ENCODE data around the gene ICAM5.

ICAM5 gene

DNA sequence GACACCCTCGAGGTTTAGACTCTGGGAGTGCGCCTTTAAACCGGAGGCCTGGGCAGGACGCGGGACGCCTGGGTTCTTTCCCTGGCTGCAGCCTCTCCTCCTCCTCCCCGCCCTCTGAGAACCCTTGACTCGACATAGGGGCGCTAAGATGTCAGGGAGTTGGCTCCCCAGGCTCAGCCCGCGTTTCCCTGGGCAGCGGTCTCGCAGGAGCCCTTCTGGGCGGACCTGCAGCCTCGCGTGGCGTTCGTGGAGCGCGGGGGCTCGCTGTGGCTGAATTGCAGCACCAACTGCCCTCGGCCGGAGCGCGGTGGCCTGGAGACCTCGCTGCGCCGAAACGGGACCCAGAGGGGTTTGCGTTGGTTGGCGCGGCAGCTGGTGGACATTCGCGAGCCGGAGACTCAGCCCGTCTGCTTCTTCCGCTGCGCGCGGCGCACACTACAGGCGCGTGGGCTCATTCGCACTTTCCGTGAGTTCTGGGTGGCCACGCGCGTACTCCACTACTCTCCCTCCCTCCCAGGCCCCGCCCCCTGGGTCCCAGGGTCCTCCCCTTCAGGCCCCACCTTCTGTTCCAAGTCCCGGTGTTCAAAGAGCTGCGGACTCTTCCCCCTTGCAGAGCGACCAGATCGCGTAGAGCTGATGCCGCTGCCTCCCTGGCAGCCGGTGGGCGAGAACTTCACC is 1.3 kb downstream of the ICAM5 start:
- TF ChIP-seq, protein P1, sequence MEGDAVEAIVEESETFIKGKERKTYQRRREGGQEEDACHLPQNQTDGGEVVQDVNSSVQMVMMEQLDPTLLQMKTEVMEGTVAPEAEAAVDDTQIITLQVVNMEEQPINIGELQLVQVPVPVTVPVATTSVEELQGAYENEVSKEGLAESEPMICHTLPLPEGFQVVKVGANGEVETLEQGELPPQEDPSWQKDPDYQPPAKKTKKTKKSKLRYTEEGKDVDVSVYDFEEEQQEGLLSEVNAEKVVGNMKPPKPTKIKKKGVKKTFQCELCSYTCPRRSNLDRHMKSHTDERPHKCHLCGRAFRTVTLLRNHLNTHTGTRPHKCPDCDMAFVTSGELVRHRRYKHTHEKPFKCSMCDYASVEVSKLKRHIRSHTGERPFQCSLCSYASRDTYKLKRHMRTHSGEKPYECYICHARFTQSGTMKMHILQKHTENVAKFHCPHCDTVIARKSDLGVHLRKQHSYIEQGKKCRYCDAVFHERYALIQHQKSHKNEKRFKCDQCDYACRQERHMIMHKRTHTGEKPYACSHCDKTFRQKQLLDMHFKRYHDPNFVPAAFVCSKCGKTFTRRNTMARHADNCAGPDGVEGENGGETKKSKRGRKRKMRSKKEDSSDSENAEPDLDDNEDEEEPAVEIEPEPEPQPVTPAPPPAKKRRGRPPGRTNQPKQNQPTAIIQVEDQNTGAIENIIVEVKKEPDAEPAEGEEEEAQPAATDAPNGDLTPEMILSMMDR (conservative IDR thresholded peaks at IDR 0.05) = no peak
- H3K27ac ChIP-seq = no peak overlapping the region

DNA sequence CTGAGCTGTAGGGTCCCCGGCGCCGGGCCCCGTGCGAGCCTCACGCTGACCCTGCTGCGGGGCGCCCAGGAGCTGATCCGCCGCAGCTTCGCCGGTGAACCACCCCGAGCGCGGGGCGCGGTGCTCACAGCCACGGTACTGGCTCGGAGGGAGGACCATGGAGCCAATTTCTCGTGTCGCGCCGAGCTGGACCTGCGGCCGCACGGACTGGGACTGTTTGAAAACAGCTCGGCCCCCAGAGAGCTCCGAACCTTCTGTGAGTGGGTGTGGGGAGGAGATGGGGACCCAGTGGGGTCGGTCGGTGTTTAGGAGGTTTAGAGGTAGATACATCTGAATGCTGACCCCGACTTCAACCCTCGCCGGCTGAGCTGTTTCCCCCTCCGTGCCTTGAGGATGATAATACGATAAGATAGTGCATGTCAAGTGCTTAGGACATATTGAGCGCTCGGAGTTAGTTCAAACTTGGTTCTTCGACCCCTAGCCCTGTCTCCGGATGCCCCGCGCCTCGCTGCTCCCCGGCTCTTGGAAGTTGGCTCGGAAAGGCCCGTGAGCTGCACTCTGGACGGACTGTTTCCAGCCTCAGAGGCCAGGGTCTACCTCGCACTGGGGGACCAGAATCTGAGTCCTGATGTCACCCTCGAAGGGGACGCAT is 1.9 kb downstream of the ICAM5 start:
- TF ChIP-seq, protein P1 (conservative IDR thresholded peaks at IDR 0.05) = no peak
- no peak overlapping the region for H3K27ac ChIP-seq

DNA sequence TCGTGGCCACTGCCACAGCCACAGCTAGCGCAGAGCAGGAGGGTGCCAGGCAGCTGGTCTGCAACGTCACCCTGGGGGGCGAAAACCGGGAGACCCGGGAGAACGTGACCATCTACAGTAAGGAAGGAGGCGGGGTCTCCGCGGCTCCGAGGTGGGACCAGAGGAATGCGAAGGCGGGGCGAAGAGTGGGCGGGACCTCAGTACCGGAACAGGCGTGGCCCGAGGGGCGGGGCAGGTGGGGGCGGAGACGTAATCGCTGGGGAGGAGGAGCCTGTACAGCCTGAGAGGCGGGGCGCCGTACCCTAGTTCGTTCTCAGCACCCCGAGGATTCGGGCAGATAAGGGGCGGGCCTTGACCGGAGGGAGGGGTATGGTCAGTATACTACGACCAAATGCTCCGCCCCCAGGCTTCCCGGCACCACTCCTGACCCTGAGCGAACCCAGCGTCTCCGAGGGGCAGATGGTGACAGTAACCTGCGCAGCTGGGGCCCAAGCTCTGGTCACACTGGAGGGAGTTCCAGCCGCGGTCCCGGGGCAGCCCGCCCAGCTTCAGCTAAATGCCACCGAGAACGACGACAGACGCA is 2.5 kb downstream of the ICAM5 start:
- TF ChIP-seq, protein P1 (conservative IDR thresholded peaks at IDR 0.05) = no peak
- H3K27ac ChIP-seq = no peak overlapping the region

DNA sequence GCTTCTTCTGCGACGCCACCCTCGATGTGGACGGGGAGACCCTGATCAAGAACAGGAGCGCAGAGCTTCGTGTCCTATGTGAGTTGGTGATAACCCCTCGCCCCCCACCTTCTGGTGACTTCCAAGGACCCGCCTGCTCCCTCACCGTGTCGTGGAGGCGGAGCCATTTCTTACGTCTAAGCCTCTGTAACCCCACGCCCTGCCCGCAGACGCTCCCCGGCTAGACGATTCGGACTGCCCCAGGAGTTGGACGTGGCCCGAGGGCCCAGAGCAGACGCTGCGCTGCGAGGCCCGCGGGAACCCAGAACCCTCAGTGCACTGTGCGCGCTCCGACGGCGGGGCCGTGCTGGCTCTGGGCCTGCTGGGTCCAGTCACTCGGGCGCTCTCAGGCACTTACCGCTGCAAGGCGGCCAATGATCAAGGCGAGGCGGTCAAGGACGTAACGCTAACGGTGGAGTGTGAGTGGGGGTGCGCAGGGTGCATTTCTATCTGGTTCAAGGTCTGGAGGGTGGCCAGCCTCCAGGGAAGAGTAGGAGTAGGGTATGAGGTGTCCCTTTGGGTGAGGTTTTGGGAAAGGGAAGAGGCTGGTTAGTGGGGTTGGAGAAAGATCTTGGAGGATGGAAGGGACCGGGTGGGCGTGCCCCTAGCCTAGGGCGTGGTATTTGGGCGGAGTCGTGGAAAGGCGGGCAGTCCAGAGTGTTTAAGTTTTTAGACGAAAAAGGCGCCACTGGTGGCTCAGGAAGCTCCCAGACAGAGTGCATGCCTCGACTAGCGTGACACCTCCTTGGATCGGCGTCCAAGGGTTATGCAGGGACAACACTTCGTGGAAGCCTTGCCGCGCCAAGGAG is 3.3 kb downstream of the ICAM5 start:
- H3K27ac ChIP-seq = no peak overlapping the region
- TF ChIP-seq, protein P1 (conservative IDR thresholded peaks at IDR 0.05) = no peak

DNA sequence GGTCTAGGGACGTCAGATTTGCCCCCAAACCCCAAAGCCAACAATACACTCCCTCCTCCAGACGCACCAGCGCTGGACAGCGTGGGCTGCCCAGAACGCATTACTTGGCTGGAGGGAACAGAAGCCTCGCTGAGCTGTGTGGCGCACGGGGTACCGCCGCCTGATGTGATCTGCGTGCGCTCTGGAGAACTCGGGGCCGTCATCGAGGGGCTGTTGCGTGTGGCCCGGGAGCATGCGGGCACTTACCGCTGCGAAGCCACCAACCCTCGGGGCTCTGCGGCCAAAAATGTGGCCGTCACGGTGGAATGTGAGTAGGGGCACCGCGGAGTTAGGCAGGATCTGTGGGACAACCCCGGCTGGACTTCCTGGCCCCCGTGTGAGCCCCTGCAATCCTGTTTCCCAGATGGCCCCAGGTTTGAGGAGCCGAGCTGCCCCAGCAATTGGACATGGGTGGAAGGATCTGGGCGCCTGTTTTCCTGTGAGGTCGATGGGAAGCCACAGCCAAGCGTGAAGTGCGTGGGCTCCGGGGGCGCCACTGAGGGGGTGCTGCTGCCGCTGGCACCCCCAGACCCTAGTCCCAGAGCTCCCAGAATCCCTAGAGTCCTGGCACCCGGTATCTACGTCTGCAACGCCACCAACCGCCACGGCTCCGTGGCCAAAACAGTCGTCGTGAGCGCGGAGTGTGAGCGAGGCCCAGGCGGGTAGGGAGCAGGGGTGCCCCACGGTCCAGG is 4.0 kb downstream of the ICAM5 start:
- TF ChIP-seq, protein P1 (conservative IDR thresholded peaks at IDR 0.05) = no peak
- no peak overlapping the region for H3K27ac ChIP-seq

DNA sequence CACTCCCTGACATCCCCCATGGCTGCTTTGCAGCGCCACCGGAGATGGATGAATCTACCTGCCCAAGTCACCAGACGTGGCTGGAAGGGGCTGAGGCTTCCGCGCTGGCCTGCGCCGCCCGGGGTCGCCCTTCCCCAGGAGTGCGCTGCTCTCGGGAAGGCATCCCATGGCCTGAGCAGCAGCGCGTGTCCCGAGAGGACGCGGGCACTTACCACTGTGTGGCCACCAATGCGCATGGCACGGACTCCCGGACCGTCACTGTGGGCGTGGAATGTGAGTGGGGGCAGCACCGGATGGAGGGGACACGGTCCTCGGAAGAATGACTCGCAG is 4.6 kb downstream of the ICAM5 start:
- TF ChIP-seq, protein P1 (conservative IDR thresholded peaks at IDR 0.05) = no peak
- no peak overlapping the region for H3K27ac ChIP-seq

Data from VCaP (cell line).